ENCODE results near the gene SLC7A9. TPM values are rescaled to one million over a fixed set of nuclear protein-coding genes. Genes with fewer than 3 reads are reported as not detected.

Gene SLC7A9
- total RNA-seq, 1 donor from 2014 or later = 0.33 TPM

- Mint-ChIP-seq H3K9me3 (no peaks in the 10 kb centered on the region), H3K27ac (no peak overlapping the region), H3K27me3 (peaks cover 35% of the 10 kb centered on the region), H3K4me1 (peaks cover 3% of the 10 kb centered on the region), H3K36me3 (ENCODE audit: low read depth) (no peaks in the 10 kb centered on the region), H3K4me3 (no peak overlapping the region)
- intact Hi-C loops (cut with micrococcal nuclease) = no loop called here
- ChIA-PET POLR2A (no interaction called here), CTCF (no interaction called here)
- no peak for TF ChIP-seq CTCF (IDR thresholded peaks at IDR 0.05)
- no peak for ATAC-seq (ENCODE audit: low read depth)
- DNase-seq = no peak
Observed at GRCh38 chr19:32824191-32824751, 45.3 kb downstream of the SLC7A9 start.

- H3K4me1 Mint-ChIP-seq = peaks cover 3% of the 10 kb centered on the region
- H3K9me3 Mint-ChIP-seq = no peaks in the 10 kb centered on the region
- ChIA-PET POLR2A (no interaction called here), CTCF (no interaction called here)
- no peak for TF ChIP-seq CTCF (IDR thresholded peaks at IDR 0.05)
- H3K36me3 Mint-ChIP-seq (ENCODE audit: low read depth) = no peaks in the 10 kb centered on the region
- peaks cover 35% of the 10 kb centered on the region for H3K27me3 Mint-ChIP-seq
- no peak for ATAC-seq (ENCODE audit: low read depth)
- no peak for DNase-seq
- intact Hi-C loops (cut with micrococcal nuclease) = no loop called here
- H3K27ac Mint-ChIP-seq = no peak overlapping the region
- H3K4me3 Mint-ChIP-seq = no peak overlapping the region
Observed at GRCh38 chr19:32823747-32824102, 45.8 kb downstream of the SLC7A9 start.

GRCh38 chr19:32822916-32823746 lies 46.4 kb downstream of the SLC7A9 start:
- DNase-seq (no peak), ATAC-seq (ENCODE audit: low read depth) (no peak)
- no peak overlapping the region for H3K4me3 Mint-ChIP-seq
- H3K27ac Mint-ChIP-seq = no peak overlapping the region
- intact Hi-C loops (cut with micrococcal nuclease) = no loop called here
- no peak for TF ChIP-seq CTCF (IDR thresholded peaks at IDR 0.05)
- ChIA-PET POLR2A (no interaction called here), CTCF (no interaction called here)
- peaks cover 36% of the 10 kb centered on the region for H3K27me3 Mint-ChIP-seq
- no peaks in the 10 kb centered on the region for H3K36me3 Mint-ChIP-seq (ENCODE audit: low read depth)
- H3K4me1 Mint-ChIP-seq = peaks cover 3% of the 10 kb centered on the region
- no peaks in the 10 kb centered on the region for H3K9me3 Mint-ChIP-seq

- Mint-ChIP-seq H3K36me3 (ENCODE audit: low read depth) (no peaks in the 10 kb centered on the region), H3K27me3 (peaks cover 36% of the 10 kb centered on the region), H3K4me3 (no peak overlapping the region), H3K27ac (no peak overlapping the region), H3K4me1 (peaks cover 3% of the 10 kb centered on the region), H3K9me3 (no peaks in the 10 kb centered on the region)
- POLR2A ChIA-PET = no interaction called here
- DNase-seq (no peak), ATAC-seq (ENCODE audit: low read depth) (no peak)
- intact Hi-C loops (cut with micrococcal nuclease) = no loop called here
- CTCF ChIA-PET = no interaction called here
- TF ChIP-seq CTCF (IDR thresholded peaks at IDR 0.05) = no peak
Observed at GRCh38 chr19:32819419-32820400, 49.9 kb downstream of the SLC7A9 start.

- Mint-ChIP-seq H3K27me3 (peaks cover 32% of the 10 kb centered on the region), H3K4me1 (peaks cover 3% of the 10 kb centered on the region), H3K4me3 (no peak overlapping the region), H3K36me3 (ENCODE audit: low read depth) (no peaks in the 10 kb centered on the region), H3K27ac (no peak overlapping the region), H3K9me3 (no peaks in the 10 kb centered on the region)
- CTCF ChIA-PET = no interaction called here
- intact Hi-C loops (cut with micrococcal nuclease) = no loop called here
- POLR2A ChIA-PET = no interaction called here
- DNase-seq (no peak), ATAC-seq (ENCODE audit: low read depth) (no peak)
- no peak for TF ChIP-seq CTCF (IDR thresholded peaks at IDR 0.05)
Observed at GRCh38 chr19:32818536-32818935, 51.0 kb downstream of the SLC7A9 start.

All from activated B cell treated with CpG ODN at 0.5 μM for 24 hours (primary cell).